Measurements from ENCODE around the gene HPSE2.

- no peak for TF ChIP-seq CTCF (conservative IDR thresholded peaks at IDR 0.05; ENCODE audit: low read depth in 2 of 2)
- no peak for TF ChIP-seq REST (IDR thresholded peaks at IDR 0.05; ENCODE audit: unreplicated experiment)
- no peak for TF ChIP-seq POLR2AphosphoS5 (IDR thresholded peaks at IDR 0.05; ENCODE audit: low read depth)
- no peak for TF ChIP-seq ZNF114 (CRISPR knock-in tag; IDR thresholded peaks at IDR 0.05)
- TF ChIP-seq EZH2phosphoT487 (IDR thresholded peaks at IDR 0.05; ENCODE audit: unreplicated experiment), result no peak
- TF ChIP-seq CREB1 (CRISPR knock-in tag; IDR thresholded peaks at IDR 0.05; ENCODE audit: low read depth), result no peak
Measured at GRCh38 chr10:98924526-98924925, 311.1 kb downstream of the HPSE2 start.

Data from GM23338 (cell line).